ENCODE results near the gene PRR30. TPM values are rescaled to one million over a fixed set of nuclear protein-coding genes. Genes with fewer than 3 reads are reported as not detected.
"Not testable (repeated sequence)": the region's sequence is repeated elsewhere in the genome, so short reads cannot be mapped to it uniquely, and the experiment has no call there.

PRR30 gene
- polyA plus RNA-seq (2013, experiment 1 of 2; ENCODE audit: insufficient read length): not detected
- not detected for polyA plus RNA-seq (2013, experiment 2 of 2; ENCODE audit: insufficient read length)

- no peak for DNase-seq
Measured at GRCh38 chr2:27139310-27139709, at the start of gene PRR30. TSS of gene PRR30 (minus strand) at chr2:27139410. CDS start at chr2:27138329, 1,081 bp downstream.

- DNase-seq: no peak
Measured at GRCh38 chr2:27186613-27187345, 47.6 kb upstream of the PRR30 start.

- DNase-seq: peak; percentile 67
Measured at GRCh38 chr2:27185331-27186026, 46.3 kb upstream of the PRR30 start.

- DNase-seq: no peak
Measured at GRCh38 chr2:27184115-27184514, 44.9 kb upstream of the PRR30 start.

- peak; percentile 68 for DNase-seq
Measured at GRCh38 chr2:27182346-27182745, 43.1 kb upstream of the PRR30 start.

- DNase-seq: no peak
Measured at GRCh38 chr2:27179344-27180000, 40.3 kb upstream of the PRR30 start.

- no peak for DNase-seq
Measured at GRCh38 chr2:27178469-27178868, 39.3 kb upstream of the PRR30 start.

- no peak for DNase-seq
Measured at GRCh38 chr2:27177441-27178351, 38.5 kb upstream of the PRR30 start.

GRCh38 chr2:27175781-27176180 is 36.6 kb upstream of the PRR30 start:
- DNase-seq: not testable (repeated sequence)

- DNase-seq: no peak
Measured at GRCh38 chr2:27175330-27175729, 36.1 kb upstream of the PRR30 start.

- no peak for DNase-seq
Measured at GRCh38 chr2:27174638-27175037, 35.4 kb upstream of the PRR30 start.

GRCh38 chr2:27171351-27171848 is 32.2 kb upstream of the PRR30 start:
- no peak for DNase-seq

GRCh38 chr2:27170581-27171337 is 31.5 kb upstream of the PRR30 start:
- no peak for DNase-seq

GRCh38 chr2:27164960-27165763 is 26.0 kb upstream of the PRR30 start:
- DNase-seq: no peak

GRCh38 chr2:27162151-27163121 is 23.2 kb upstream of the PRR30 start:
- peak; percentile 21 for DNase-seq

GRCh38 chr2:27160191-27160590 is 21.0 kb upstream of the PRR30 start:
- no peak for DNase-seq

GRCh38 chr2:27159271-27159670 is 20.1 kb upstream of the PRR30 start:
- DNase-seq: no peak

GRCh38 chr2:27158468-27158867 is 19.3 kb upstream of the PRR30 start:
- no peak for DNase-seq

- DNase-seq: no peak
Measured at GRCh38 chr2:27155069-27155520, 15.9 kb upstream of the PRR30 start.
